Measurements from ENCODE around the gene UQCRQ. TPM values are rescaled to one million over a fixed set of nuclear protein-coding genes. Genes with fewer than 3 reads are reported as not detected.
A peak's percentile ranks its signal among the peaks of the same experiment; 100 is the strongest.

The UQCRQ gene
- total and polyA plus RNA-seq, 9 of the 15 experiments (the other 6 are each of a cell fraction or from before 2014, with no cell fraction given) = 235 to 2,421 (median 883) TPM

DNA sequence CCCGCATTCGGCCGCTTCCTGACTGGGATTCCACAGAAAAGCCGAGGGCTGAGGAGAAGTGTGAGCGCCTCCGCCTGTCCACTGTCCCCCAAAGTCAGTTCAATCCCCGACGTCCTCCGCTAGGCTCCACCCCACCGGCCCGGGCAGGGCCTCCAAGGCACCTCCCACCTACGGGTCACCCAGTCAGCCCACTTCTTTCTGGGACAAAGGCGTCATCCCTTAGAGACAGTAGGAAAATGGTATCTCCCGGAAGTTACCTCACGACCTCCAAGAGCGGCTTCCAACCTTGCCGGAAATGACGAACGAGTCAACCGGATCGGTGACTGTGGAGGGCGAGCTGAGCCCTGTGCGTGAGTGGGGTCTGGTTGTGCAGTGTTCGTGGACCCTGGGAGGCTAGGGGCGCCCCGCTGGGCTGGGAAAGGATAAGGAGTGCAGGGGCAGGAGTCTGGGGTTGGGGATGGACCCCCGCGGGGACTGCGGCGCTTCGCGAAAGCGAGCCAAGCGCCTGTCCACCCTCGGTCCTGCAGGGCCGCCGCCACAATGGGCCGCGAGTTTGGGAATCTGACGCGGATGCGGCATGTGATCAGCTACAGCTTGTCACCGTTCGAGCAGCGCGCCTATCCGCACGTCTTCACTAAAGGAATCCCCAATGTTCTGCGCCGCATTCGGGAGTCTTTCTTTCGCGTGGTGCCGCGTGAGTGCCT, at the start of gene UQCRQ, which contains the start of gene GDF9 (continued):
- TF ChIP-seq, protein P1, sequence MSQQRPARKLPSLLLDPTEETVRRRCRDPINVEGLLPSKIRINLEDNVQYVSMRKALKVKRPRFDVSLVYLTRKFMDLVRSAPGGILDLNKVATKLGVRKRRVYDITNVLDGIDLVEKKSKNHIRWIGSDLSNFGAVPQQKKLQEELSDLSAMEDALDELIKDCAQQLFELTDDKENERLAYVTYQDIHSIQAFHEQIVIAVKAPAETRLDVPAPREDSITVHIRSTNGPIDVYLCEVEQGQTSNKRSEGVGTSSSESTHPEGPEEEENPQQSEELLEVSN (IDR thresholded peaks at IDR 0.05; ENCODE audit: borderline replicate concordance in 1 of 2, extremely low read depth in 1 of 2, insufficient read depth in 1 of 2, insufficient read length in 1 of 2, low read depth in 1 of 2, low read length in 1 of 2, poor library complexity in 1 of 2, severe bottlenecking in 1 of 2) = peak in 1 of 2 experiments; percentile 41
- TF ChIP-seq, protein P2, sequence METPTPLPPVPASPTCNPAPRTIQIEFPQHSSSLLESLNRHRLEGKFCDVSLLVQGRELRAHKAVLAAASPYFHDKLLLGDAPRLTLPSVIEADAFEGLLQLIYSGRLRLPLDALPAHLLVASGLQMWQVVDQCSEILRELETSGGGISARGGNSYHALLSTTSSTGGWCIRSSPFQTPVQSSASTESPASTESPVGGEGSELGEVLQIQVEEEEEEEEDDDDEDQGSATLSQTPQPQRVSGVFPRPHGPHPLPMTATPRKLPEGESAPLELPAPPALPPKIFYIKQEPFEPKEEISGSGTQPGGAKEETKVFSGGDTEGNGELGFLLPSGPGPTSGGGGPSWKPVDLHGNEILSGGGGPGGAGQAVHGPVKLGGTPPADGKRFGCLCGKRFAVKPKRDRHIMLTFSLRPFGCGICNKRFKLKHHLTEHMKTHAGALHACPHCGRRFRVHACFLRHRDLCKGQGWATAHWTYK (CRISPR knock-in tag; IDR thresholded peaks at IDR 0.05) = peak; percentile 35; the same call in 1 of the 2 replicates
- TF ChIP-seq, protein P3, sequence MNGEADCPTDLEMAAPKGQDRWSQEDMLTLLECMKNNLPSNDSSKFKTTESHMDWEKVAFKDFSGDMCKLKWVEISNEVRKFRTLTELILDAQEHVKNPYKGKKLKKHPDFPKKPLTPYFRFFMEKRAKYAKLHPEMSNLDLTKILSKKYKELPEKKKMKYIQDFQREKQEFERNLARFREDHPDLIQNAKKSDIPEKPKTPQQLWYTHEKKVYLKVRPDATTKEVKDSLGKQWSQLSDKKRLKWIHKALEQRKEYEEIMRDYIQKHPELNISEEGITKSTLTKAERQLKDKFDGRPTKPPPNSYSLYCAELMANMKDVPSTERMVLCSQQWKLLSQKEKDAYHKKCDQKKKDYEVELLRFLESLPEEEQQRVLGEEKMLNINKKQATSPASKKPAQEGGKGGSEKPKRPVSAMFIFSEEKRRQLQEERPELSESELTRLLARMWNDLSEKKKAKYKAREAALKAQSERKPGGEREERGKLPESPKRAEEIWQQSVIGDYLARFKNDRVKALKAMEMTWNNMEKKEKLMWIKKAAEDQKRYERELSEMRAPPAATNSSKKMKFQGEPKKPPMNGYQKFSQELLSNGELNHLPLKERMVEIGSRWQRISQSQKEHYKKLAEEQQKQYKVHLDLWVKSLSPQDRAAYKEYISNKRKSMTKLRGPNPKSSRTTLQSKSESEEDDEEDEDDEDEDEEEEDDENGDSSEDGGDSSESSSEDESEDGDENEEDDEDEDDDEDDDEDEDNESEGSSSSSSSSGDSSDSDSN (IDR thresholded peaks at IDR 0.05; ENCODE audit: borderline replicate concordance in 1 of 2, low read depth in 2 of 2, low read length in 2 of 2) = no peak
- 0 out of 2 replicates have a peak, but pooled peaks have one; percentile 39 for TF ChIP-seq KDM2B (CRISPR knock-in tag; IDR thresholded peaks at IDR 0.05)
- no peak for TF ChIP-seq RBM15 (IDR thresholded peaks at IDR 0.05; ENCODE audit: insufficient read depth, low read length)
- peak; percentile 20; the same call in 1 of the 2 replicates for TF ChIP-seq HLTF (IDR thresholded peaks at IDR 0.05)
- TF ChIP-seq ZKSCAN3 (CRISPR knock-in tag; IDR thresholded peaks at IDR 0.05) = no peak
- TF ChIP-seq, protein P4, sequence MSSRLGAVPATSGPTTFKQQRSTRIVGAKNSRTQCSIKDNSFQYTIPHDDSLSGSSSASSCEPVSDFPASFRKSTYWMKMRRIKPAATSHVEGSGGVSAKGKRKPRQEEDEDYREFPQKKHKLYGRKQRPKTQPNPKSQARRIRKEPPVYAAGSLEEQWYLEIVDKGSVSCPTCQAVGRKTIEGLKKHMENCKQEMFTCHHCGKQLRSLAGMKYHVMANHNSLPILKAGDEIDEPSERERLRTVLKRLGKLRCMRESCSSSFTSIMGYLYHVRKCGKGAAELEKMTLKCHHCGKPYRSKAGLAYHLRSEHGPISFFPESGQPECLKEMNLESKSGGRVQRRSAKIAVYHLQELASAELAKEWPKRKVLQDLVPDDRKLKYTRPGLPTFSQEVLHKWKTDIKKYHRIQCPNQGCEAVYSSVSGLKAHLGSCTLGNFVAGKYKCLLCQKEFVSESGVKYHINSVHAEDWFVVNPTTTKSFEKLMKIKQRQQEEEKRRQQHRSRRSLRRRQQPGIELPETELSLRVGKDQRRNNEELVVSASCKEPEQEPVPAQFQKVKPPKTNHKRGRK (tag; IDR thresholded peaks at IDR 0.05) = no peak
- TF ChIP-seq, protein P5, sequence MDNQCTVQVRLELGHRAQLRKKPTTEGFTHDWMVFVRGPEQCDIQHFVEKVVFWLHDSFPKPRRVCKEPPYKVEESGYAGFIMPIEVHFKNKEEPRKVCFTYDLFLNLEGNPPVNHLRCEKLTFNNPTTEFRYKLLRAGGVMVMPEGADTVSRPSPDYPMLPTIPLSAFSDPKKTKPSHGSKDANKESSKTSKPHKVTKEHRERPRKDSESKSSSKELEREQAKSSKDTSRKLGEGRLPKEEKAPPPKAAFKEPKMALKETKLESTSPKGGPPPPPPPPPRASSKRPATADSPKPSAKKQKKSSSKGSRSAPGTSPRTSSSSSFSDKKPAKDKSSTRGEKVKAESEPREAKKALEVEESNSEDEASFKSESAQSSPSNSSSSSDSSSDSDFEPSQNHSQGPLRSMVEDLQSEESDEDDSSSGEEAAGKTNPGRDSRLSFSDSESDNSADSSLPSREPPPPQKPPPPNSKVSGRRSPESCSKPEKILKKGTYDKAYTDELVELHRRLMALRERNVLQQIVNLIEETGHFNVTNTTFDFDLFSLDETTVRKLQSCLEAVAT (IDR thresholded peaks at IDR 0.05) = peak in 1 of 2 experiments; percentile 12; a peak in 1 of 4 replicates
- no peak for TF ChIP-seq MTA1 (IDR thresholded peaks at IDR 0.05; ENCODE audit: borderline replicate concordance)
- TF ChIP-seq ADNP (tag; IDR thresholded peaks at IDR 0.05) = no peak
- 0 out of 2 replicates have a peak, but pooled peaks have one; percentile 49 for TF ChIP-seq RHOXF2B (CRISPR knock-in tag; conservative IDR thresholded peaks at IDR 0.05)
- TF ChIP-seq, protein P6, sequence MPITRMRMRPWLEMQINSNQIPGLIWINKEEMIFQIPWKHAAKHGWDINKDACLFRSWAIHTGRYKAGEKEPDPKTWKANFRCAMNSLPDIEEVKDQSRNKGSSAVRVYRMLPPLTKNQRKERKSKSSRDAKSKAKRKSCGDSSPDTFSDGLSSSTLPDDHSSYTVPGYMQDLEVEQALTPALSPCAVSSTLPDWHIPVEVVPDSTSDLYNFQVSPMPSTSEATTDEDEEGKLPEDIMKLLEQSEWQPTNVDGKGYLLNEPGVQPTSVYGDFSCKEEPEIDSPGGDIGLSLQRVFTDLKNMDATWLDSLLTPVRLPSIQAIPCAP (CRISPR knock-in tag; IDR thresholded peaks at IDR 0.05; ENCODE audit: borderline replicate concordance) = no peak
- TF ChIP-seq, protein P7, sequence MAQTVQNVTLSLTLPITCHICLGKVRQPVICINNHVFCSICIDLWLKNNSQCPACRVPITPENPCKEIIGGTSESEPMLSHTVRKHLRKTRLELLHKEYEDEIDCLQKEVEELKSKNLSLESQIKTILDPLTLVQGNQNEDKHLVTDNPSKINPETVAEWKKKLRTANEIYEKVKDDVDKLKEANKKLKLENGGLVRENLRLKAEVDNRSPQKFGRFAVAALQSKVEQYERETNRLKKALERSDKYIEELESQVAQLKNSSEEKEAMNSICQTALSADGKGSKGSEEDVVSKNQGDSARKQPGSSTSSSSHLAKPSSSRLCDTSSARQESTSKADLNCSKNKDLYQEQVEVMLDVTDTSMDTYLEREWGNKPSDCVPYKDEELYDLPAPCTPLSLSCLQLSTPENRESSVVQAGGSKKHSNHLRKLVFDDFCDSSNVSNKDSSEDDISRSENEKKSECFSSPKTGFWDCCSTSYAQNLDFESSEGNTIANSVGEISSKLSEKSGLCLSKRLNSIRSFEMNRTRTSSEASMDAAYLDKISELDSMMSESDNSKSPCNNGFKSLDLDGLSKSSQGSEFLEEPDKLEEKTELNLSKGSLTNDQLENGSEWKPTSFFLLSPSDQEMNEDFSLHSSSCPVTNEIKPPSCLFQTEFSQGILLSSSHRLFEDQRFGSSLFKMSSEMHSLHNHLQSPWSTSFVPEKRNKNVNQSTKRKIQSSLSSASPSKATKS (CRISPR knock-in tag; IDR thresholded peaks at IDR 0.05) = no peak
